ENCODE data around the gene PARP12. TPM values are rescaled to one million over a fixed set of nuclear protein-coding genes. Genes with fewer than 3 reads are reported as not detected.

PARP12 gene
- total and polyA plus RNA-seq, 9 of the 15 experiments (the other 6 are each of a cell fraction or from before 2014, with no cell fraction given), result 4.6 to 40.4 (median 23.5) TPM

- TF ChIP-seq, protein P1, sequence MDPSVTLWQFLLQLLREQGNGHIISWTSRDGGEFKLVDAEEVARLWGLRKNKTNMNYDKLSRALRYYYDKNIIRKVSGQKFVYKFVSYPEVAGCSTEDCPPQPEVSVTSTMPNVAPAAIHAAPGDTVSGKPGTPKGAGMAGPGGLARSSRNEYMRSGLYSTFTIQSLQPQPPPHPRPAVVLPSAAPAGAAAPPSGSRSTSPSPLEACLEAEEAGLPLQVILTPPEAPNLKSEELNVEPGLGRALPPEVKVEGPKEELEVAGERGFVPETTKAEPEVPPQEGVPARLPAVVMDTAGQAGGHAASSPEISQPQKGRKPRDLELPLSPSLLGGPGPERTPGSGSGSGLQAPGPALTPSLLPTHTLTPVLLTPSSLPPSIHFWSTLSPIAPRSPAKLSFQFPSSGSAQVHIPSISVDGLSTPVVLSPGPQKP (CRISPR knock-in tag; IDR thresholded peaks at IDR 0.05), result peak; percentile 49; the same call in 1 of the 2 replicates
- TF ChIP-seq ELF2 (CRISPR knock-in tag; IDR thresholded peaks at IDR 0.05) (0 out of 2 replicates have a peak, but pooled peaks have one; percentile 55), TFAP4 (CRISPR knock-in tag; IDR thresholded peaks at IDR 0.05; ENCODE audit: borderline replicate concordance) (peak; percentile 100), HOXB6 (CRISPR knock-in tag; IDR thresholded peaks at IDR 0.05; ENCODE audit: borderline replicate concordance) (no peak), ZNF134 (CRISPR knock-in tag; conservative IDR thresholded peaks at IDR 0.05) (no peak), ETS1 (conservative IDR thresholded peaks at IDR 0.05; ENCODE audit: control insufficient read depth, low read depth, low read length) (peak; percentile 86), TCFL5 (CRISPR knock-in tag; conservative IDR thresholded peaks at IDR 0.05) (no peak), ARNT (IDR thresholded peaks at IDR 0.05) (no peak), PRMT5 (CRISPR knock-in tag; IDR thresholded peaks at IDR 0.05) (no peak), JUNB (CRISPR knock-in tag; conservative IDR thresholded peaks at IDR 0.05) (no peak), ZNF121 (CRISPR knock-in tag; conservative IDR thresholded peaks at IDR 0.05) (no peak; the same call in 1 of the 2 replicates), TAF15 (IDR thresholded peaks at IDR 0.05; ENCODE audit: low read depth, low read length) (no peak), ZNF79 (CRISPR knock-in tag; IDR thresholded peaks at IDR 0.05; ENCODE audit: low read depth) (no peak), PTRF (tag; IDR thresholded peaks at IDR 0.05) (no peak), ZNF174 (CRISPR knock-in tag; IDR thresholded peaks at IDR 0.05) (no peak), NUFIP1 (IDR thresholded peaks at IDR 0.05; ENCODE audit: partially characterized antibody) (no peak)
- TF ChIP-seq, protein P2, sequence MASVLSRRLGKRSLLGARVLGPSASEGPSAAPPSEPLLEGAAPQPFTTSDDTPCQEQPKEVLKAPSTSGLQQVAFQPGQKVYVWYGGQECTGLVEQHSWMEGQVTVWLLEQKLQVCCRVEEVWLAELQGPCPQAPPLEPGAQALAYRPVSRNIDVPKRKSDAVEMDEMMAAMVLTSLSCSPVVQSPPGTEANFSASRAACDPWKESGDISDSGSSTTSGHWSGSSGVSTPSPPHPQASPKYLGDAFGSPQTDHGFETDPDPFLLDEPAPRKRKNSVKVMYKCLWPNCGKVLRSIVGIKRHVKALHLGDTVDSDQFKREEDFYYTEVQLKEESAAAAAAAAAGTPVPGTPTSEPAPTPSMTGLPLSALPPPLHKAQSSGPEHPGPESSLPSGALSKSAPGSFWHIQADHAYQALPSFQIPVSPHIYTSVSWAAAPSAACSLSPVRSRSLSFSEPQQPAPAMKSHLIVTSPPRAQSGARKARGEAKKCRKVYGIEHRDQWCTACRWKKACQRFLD (CRISPR knock-in tag; IDR thresholded peaks at IDR 0.05), result peak; percentile 98
- TF ChIP-seq, protein P3, sequence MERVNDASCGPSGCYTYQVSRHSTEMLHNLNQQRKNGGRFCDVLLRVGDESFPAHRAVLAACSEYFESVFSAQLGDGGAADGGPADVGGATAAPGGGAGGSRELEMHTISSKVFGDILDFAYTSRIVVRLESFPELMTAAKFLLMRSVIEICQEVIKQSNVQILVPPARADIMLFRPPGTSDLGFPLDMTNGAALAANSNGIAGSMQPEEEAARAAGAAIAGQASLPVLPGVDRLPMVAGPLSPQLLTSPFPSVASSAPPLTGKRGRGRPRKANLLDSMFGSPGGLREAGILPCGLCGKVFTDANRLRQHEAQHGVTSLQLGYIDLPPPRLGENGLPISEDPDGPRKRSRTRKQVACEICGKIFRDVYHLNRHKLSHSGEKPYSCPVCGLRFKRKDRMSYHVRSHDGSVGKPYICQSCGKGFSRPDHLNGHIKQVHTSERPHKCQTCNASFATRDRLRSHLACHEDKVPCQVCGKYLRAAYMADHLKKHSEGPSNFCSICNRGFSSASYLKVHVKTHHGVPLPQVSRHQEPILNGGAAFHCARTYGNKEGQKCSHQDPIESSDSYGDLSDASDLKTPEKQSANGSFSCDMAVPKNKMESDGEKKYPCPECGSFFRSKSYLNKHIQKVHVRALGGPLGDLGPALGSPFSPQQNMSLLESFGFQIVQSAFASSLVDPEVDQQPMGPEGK (CRISPR knock-in tag; IDR thresholded peaks at IDR 0.05; ENCODE audit: borderline replicate concordance), result no peak
- TF ChIP-seq, protein P4, sequence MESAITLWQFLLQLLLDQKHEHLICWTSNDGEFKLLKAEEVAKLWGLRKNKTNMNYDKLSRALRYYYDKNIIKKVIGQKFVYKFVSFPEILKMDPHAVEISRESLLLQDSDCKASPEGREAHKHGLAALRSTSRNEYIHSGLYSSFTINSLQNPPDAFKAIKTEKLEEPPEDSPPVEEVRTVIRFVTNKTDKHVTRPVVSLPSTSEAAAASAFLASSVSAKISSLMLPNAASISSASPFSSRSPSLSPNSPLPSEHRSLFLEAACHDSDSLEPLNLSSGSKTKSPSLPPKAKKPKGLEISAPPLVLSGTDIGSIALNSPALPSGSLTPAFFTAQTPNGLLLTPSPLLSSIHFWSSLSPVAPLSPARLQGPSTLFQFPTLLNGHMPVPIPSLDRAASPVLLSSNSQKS (CRISPR knock-in tag; IDR thresholded peaks at IDR 0.05), result no peak
These were observed at the start of gene PARP12 (continued) for GRCh38 chr7:140062528-140063299.

Measured in K562 (cell line).